ENCODE results near the gene MRPL45. TPM values are rescaled to one million over a fixed set of nuclear protein-coding genes. Genes with fewer than 3 reads are reported as not detected.

Gene MRPL45
- total and polyA plus RNA-seq, 5 donors from 2014 or later: 12.8 to 35.0 (median 30.0) TPM

DNA sequence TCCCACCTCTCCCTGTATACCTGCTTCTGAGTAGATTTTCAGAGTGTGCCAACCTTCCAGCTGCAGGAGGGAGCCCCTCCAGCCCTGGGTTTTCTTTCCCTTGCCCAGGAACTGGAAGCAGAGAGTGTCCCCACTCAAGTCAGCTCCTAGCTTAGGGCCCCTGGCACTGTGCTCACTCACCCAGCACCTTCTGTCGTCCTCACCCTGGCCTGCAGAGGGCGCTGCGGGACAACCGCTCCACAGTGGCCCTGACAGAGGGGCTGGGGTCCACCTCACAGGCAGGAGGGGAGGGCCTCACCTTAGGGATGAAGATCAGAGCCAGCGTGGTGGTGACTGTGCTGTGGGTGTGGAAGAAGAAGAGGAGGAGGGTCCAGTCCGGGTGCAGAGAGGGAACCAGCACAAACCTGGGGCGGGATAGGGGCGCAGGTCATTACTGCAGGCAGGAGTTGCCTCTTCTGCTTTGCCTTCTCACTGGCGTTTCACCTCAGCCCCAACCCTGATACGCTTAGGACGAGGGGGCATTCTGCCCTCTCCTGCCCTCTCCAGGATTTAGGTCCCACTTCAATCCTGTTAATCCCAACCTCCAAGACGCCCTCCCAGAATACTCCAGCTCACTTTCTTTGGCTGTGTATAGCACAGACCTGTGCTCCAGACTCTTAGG lies 36.8 kb downstream of the MRPL45 start:
- no peak overlapping the region for H3K4me3 ChIP-seq (ENCODE audit: low read depth, low read length)
- H3K27ac Mint-ChIP-seq: no peak overlapping the region
- H3K9me3 Mint-ChIP-seq: peaks cover 0 to 1% (median 0%) of the 10 kb centered on the region in 7 donors
- peak in 1 of 2 donors; percentile 47 for ATAC-seq (ENCODE audit: low read depth in 2 of 2)
- no peak overlapping the region for H3K4me3 Mint-ChIP-seq
- H3K27ac ChIP-seq (ENCODE audit: insufficient read depth, low read length, poor library complexity, severe bottlenecking): no peak overlapping the region
- H3K9me3 ChIP-seq (ENCODE audit: control insufficient read depth in 2 of 2, low read length in 2 of 2): no peaks in the 10 kb centered on the region
- no peaks in the 10 kb centered on the region for H3K4me1 ChIP-seq (ENCODE audit: control insufficient read depth, insufficient read depth, low read length, poor library complexity, severe bottlenecking)
- peaks cover 18% of the 10 kb centered on the region for H3K27me3 Mint-ChIP-seq
- DNase-seq: peak; percentile 16 to 24 (median 23)
- no peaks in the 10 kb centered on the region for H3K36me3 Mint-ChIP-seq
- no peaks in the 10 kb centered on the region for H3K36me3 ChIP-seq (ENCODE audit: control insufficient read depth, insufficient read depth, low read length)
- no peaks in the 10 kb centered on the region for H3K4me1 Mint-ChIP-seq
- H3K27me3 ChIP-seq (ENCODE audit: control insufficient read depth, insufficient read depth, low read length): no peaks in the 10 kb centered on the region

DNA sequence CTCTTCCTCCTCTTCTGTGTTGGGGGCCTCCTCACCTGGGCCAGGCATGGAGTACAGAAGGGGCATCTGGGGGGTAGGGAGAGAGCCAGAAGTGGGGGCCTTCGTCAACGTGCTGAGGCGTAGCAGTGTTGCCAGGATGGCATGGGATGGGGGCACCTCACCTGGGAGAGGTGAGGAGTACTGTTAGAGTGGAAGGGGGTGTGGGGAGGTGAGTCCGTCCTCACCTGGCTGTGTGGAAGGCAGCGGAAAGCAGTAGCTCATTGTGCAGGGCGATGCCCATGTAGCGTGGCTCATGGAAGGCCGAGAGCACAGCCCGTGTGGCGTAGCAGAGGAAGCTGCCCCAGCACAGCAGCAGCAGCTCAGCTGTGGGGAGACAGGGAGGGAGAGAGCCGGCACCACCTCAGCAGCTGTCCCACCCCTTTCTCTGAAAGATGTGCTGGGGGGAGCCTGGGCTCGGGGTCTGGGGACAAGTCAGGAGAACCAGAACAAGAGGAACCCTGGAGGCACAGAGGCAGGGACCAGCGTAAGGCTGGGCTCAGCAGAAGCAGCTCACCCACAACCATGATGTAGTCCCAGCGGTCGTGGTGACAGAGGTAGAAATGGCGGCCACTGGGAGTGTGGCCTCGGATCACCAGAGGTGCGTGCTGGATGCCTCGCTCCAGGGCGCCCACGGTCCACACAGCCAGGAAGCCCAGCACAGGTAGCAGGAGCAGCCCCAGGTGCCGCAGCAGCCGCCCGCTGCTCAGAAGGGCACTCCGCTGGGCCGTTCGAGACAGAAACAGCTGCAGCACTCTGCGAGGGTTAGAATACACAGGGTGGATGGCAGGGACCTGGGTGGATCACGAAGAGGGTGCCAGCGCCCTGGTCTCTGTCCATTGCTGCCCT lies 37.8 kb downstream of the MRPL45 start:
- H3K36me3 ChIP-seq (ENCODE audit: control insufficient read depth, insufficient read depth, low read length): no peaks in the 10 kb centered on the region
- DNase-seq: no peak
- H3K4me3 ChIP-seq (ENCODE audit: low read depth, low read length): no peak overlapping the region
- no peak overlapping the region for H3K27ac Mint-ChIP-seq
- H3K9me3 Mint-ChIP-seq: peaks cover 0 to 1% (median 0%) of the 10 kb centered on the region in 7 donors
- no peaks in the 10 kb centered on the region for H3K27me3 ChIP-seq (ENCODE audit: control insufficient read depth, insufficient read depth, low read length)
- H3K4me1 Mint-ChIP-seq: no peaks in the 10 kb centered on the region
- ATAC-seq (ENCODE audit: low read depth in 2 of 2): no peak
- H3K27ac ChIP-seq (ENCODE audit: insufficient read depth, low read length, poor library complexity, severe bottlenecking): no peak overlapping the region
- H3K36me3 Mint-ChIP-seq: no peaks in the 10 kb centered on the region
- no peak overlapping the region for H3K4me3 Mint-ChIP-seq
- no peaks in the 10 kb centered on the region for H3K9me3 ChIP-seq (ENCODE audit: control insufficient read depth in 2 of 2, low read length in 2 of 2)
- peaks cover 18% of the 10 kb centered on the region for H3K27me3 Mint-ChIP-seq
- no peaks in the 10 kb centered on the region for H3K4me1 ChIP-seq (ENCODE audit: control insufficient read depth, insufficient read depth, low read length, poor library complexity, severe bottlenecking)

GRCh38 chr17:38336838-38337237 lies 39.9 kb downstream of the MRPL45 start:
- Mint-ChIP-seq H3K36me3 (no peaks in the 10 kb centered on the region), H3K9me3 (no peaks in the 10 kb centered on the region), H3K4me3 (no peak overlapping the region), H3K27ac (no peak overlapping the region), H3K4me1 (no peaks in the 10 kb centered on the region), H3K27me3 (peaks cover 18% of the 10 kb centered on the region)
- DNase-seq: no peak
- no peak overlapping the region for H3K27ac ChIP-seq (ENCODE audit: insufficient read depth, low read length, poor library complexity, severe bottlenecking)
- H3K36me3 ChIP-seq (ENCODE audit: control insufficient read depth, insufficient read depth, low read length): no peaks in the 10 kb centered on the region
- no peaks in the 10 kb centered on the region for H3K27me3 ChIP-seq (ENCODE audit: control insufficient read depth, insufficient read depth, low read length)
- no peak for ATAC-seq (ENCODE audit: low read depth in 2 of 2)
- H3K4me1 ChIP-seq (ENCODE audit: control insufficient read depth, insufficient read depth, low read length, poor library complexity, severe bottlenecking): no peaks in the 10 kb centered on the region
- H3K9me3 ChIP-seq (ENCODE audit: control insufficient read depth in 2 of 2, low read length in 2 of 2): no peaks in the 10 kb centered on the region
- no peak overlapping the region for H3K4me3 ChIP-seq (ENCODE audit: low read depth, low read length)

- DNase-seq (no peak), ATAC-seq (ENCODE audit: low read depth in 2 of 2) (no peak)
- H3K27ac ChIP-seq (ENCODE audit: insufficient read depth, low read length, poor library complexity, severe bottlenecking): no peak overlapping the region
- Mint-ChIP-seq H3K36me3 (no peaks in the 10 kb centered on the region), H3K27ac (peak overlapping the region in 1 of 3 donors; percentile 71), H3K4me3 (no peak overlapping the region), H3K9me3 (no peaks in the 10 kb centered on the region), H3K4me1 (no peaks in the 10 kb centered on the region), H3K27me3 (peaks cover 18% of the 10 kb centered on the region)
- no peaks in the 10 kb centered on the region for H3K4me1 ChIP-seq (ENCODE audit: control insufficient read depth, insufficient read depth, low read length, poor library complexity, severe bottlenecking)
- no peaks in the 10 kb centered on the region for H3K27me3 ChIP-seq (ENCODE audit: control insufficient read depth, insufficient read depth, low read length)
- no peak overlapping the region for H3K4me3 ChIP-seq (ENCODE audit: low read depth, low read length)
- H3K36me3 ChIP-seq (ENCODE audit: control insufficient read depth, insufficient read depth, low read length): no peaks in the 10 kb centered on the region
- no peaks in the 10 kb centered on the region for H3K9me3 ChIP-seq (ENCODE audit: control insufficient read depth in 2 of 2, low read length in 2 of 2)
These were observed 41.1 kb downstream of the MRPL45 start for GRCh38 chr17:38338053-38338452.

GRCh38 chr17:38338535-38338934 lies 41.6 kb downstream of the MRPL45 start:
- no peaks in the 10 kb centered on the region for H3K9me3 ChIP-seq (ENCODE audit: control insufficient read depth in 2 of 2, low read length in 2 of 2)
- H3K4me1 ChIP-seq (ENCODE audit: control insufficient read depth, insufficient read depth, low read length, poor library complexity, severe bottlenecking): no peaks in the 10 kb centered on the region
- no peak overlapping the region for H3K27ac ChIP-seq (ENCODE audit: insufficient read depth, low read length, poor library complexity, severe bottlenecking)
- Mint-ChIP-seq H3K36me3 (no peaks in the 10 kb centered on the region), H3K27me3 (peaks cover 18% of the 10 kb centered on the region), H3K4me1 (no peaks in the 10 kb centered on the region), H3K9me3 (no peaks in the 10 kb centered on the region), H3K4me3 (no peak overlapping the region), H3K27ac (no peak overlapping the region)
- ATAC-seq (ENCODE audit: low read depth in 2 of 2) (no peak), DNase-seq (no peak)
- H3K36me3 ChIP-seq (ENCODE audit: control insufficient read depth, insufficient read depth, low read length): no peaks in the 10 kb centered on the region
- H3K4me3 ChIP-seq (ENCODE audit: low read depth, low read length): no peak overlapping the region
- no peaks in the 10 kb centered on the region for H3K27me3 ChIP-seq (ENCODE audit: control insufficient read depth, insufficient read depth, low read length)

- H3K27ac Mint-ChIP-seq: no peak overlapping the region
- DNase-seq: no peak
- H3K4me1 Mint-ChIP-seq: no peaks in the 10 kb centered on the region
- peaks cover 18% of the 10 kb centered on the region for H3K27me3 Mint-ChIP-seq
- Histone ChIP-seq H3K4me3 (ENCODE audit: low read depth, low read length) (no peak overlapping the region), H3K36me3 (ENCODE audit: control insufficient read depth, insufficient read depth, low read length) (no peaks in the 10 kb centered on the region), H3K27ac (ENCODE audit: insufficient read depth, low read length, poor library complexity, severe bottlenecking) (no peak overlapping the region), H3K27me3 (ENCODE audit: control insufficient read depth, insufficient read depth, low read length) (no peaks in the 10 kb centered on the region), H3K9me3 (ENCODE audit: control insufficient read depth in 2 of 2, low read length in 2 of 2) (no peaks in the 10 kb centered on the region), H3K4me1 (ENCODE audit: control insufficient read depth, insufficient read depth, low read length, poor library complexity, severe bottlenecking) (no peaks in the 10 kb centered on the region)
- H3K4me3 Mint-ChIP-seq: no peak overlapping the region
- no peaks in the 10 kb centered on the region for H3K9me3 Mint-ChIP-seq
- no peaks in the 10 kb centered on the region for H3K36me3 Mint-ChIP-seq
- ATAC-seq (ENCODE audit: low read depth in 2 of 2): no peak
These were observed 42.9 kb downstream of the MRPL45 start for GRCh38 chr17:38339891-38340290.

GRCh38 chr17:38341035-38341721 lies 44.2 kb downstream of the MRPL45 start:
- H3K27me3 Mint-ChIP-seq: peaks cover 11% of the 10 kb centered on the region
- Histone ChIP-seq H3K9me3 (ENCODE audit: control insufficient read depth in 2 of 2, low read length in 2 of 2) (no peaks in the 10 kb centered on the region), H3K27ac (ENCODE audit: insufficient read depth, low read length, poor library complexity, severe bottlenecking) (no peak overlapping the region), H3K27me3 (ENCODE audit: control insufficient read depth, insufficient read depth, low read length) (no peaks in the 10 kb centered on the region), H3K4me3 (ENCODE audit: low read depth, low read length) (no peak overlapping the region), H3K4me1 (ENCODE audit: control insufficient read depth, insufficient read depth, low read length, poor library complexity, severe bottlenecking) (no peaks in the 10 kb centered on the region), H3K36me3 (ENCODE audit: control insufficient read depth, insufficient read depth, low read length) (no peaks in the 10 kb centered on the region)
- H3K27ac Mint-ChIP-seq: no peak overlapping the region
- H3K4me3 Mint-ChIP-seq: no peak overlapping the region
- no peak for DNase-seq
- H3K9me3 Mint-ChIP-seq: no peaks in the 10 kb centered on the region
- H3K4me1 Mint-ChIP-seq: no peaks in the 10 kb centered on the region
- no peaks in the 10 kb centered on the region for H3K36me3 Mint-ChIP-seq
- ATAC-seq (ENCODE audit: low read depth in 2 of 2): no peak
